ENCODE results near the gene ARFIP1. TPM values are rescaled to one million over a fixed set of nuclear protein-coding genes. Genes with fewer than 3 reads are reported as not detected.
"Not testable (repeated sequence)": the region's sequence is repeated elsewhere in the genome, so short reads cannot be mapped to it uniquely, and the experiment has no call there.

ARFIP1 gene
- total and polyA plus RNA-seq, 8 donors: 9.2 to 20.6 (median 11.3) TPM

DNA sequence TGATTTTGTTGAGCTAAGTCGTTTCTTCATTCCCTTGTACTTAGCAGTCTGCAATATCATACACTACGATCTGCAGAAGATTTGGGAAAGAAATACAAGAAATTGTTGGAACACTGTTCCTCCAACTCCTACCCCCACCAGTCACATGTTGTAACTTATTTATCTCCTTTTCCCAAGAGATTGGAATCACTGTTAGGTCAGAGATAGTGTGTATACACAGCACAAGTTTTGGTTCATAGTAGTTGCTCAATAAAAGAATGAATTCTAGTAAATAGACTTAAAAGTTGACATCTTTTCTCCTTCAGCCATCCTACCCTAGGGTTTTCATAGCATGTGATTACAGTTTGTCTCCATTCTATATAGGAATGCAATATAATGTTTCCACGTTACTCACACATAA is 68.8 kb downstream of the ARFIP1 start:
- no peaks in the 10 kb centered on the region for H3K9me3 ChIP-seq
- H3K36me3 ChIP-seq: no peaks in the 10 kb centered on the region
- FAIRE-seq (no peak), ATAC-seq (no peak), DNase-seq (no peak)
- intact Hi-C loops (cut with DNase I): no loop called here
- H3K27ac ChIP-seq: no peak overlapping the region
- no peaks in the 10 kb centered on the region for H3K4me1 ChIP-seq
- 95% methylated on average over 3 of the region's 3 CpGs for WGBS, 2 donors
- H3K27me3 ChIP-seq: no peaks in the 10 kb centered on the region
- TF ChIP-seq, protein P1, sequence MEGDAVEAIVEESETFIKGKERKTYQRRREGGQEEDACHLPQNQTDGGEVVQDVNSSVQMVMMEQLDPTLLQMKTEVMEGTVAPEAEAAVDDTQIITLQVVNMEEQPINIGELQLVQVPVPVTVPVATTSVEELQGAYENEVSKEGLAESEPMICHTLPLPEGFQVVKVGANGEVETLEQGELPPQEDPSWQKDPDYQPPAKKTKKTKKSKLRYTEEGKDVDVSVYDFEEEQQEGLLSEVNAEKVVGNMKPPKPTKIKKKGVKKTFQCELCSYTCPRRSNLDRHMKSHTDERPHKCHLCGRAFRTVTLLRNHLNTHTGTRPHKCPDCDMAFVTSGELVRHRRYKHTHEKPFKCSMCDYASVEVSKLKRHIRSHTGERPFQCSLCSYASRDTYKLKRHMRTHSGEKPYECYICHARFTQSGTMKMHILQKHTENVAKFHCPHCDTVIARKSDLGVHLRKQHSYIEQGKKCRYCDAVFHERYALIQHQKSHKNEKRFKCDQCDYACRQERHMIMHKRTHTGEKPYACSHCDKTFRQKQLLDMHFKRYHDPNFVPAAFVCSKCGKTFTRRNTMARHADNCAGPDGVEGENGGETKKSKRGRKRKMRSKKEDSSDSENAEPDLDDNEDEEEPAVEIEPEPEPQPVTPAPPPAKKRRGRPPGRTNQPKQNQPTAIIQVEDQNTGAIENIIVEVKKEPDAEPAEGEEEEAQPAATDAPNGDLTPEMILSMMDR (IDR thresholded peaks at IDR 0.05): no peak
- no peak overlapping the region for H3K4me3 ChIP-seq

DNA sequence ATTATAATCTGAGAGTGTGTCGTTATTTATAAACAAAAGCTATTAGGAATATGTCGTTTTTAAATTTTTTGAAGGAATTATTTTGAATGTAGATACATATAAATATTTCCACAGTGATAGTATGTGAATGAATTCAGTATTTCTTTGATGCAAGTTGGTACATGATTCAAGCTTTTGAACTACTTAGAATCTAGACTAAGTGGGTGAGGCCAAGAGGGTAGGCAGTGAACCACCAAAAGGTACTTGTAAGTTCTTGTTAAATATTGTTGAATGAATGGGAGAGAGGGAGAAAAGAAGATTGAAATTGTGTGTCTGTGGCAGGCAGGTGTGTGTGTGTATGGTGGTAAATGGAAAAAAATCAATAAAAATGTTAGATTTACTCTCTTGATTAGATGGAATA is 69.6 kb downstream of the ARFIP1 start:
- no peaks in the 10 kb centered on the region for H3K4me1 ChIP-seq
- intact Hi-C loops (cut with DNase I): no loop called here
- DNase-seq (no peak), ATAC-seq (no peak), FAIRE-seq (no peak)
- WGBS, 2 donors: 91 to 95% methylated on average over 2 of the region's 2 CpGs
- no peaks in the 10 kb centered on the region for H3K36me3 ChIP-seq
- H3K27ac ChIP-seq: no peak overlapping the region
- no peaks in the 10 kb centered on the region for H3K9me3 ChIP-seq
- TF ChIP-seq, protein P1 (IDR thresholded peaks at IDR 0.05): no peak
- H3K27me3 ChIP-seq: no peaks in the 10 kb centered on the region
- H3K4me3 ChIP-seq: no peak overlapping the region

DNA sequence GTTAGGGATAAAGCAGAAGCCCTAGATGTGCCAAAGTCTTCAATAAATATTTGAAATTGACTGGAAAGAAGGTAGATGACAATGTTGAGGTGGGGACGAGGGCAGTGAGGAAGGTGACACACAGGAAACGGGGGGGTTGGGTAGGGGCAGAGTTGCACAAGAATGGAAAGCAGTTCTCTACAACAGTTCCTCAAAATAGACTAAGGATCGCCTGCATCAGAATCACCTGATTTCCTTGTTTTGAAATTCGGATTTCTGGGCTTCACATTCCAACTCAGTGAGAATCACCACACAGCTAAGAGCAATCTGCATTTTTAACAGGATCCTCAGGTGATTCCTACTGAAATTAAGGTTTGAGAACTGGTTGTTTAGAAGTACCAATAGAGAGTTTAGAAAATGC is 70.6 kb downstream of the ARFIP1 start:
- TF ChIP-seq, protein P1 (IDR thresholded peaks at IDR 0.05): no peak
- no peaks in the 10 kb centered on the region for H3K36me3 ChIP-seq
- H3K27me3 ChIP-seq: no peaks in the 10 kb centered on the region
- H3K4me1 ChIP-seq: no peaks in the 10 kb centered on the region
- FAIRE-seq (no peak), ATAC-seq (peak in 2 of 4 donors; percentile 65 to 66), DNase-seq (no peak)
- no peaks in the 10 kb centered on the region for H3K9me3 ChIP-seq
- H3K27ac ChIP-seq: no peak overlapping the region
- intact Hi-C loops (cut with DNase I): no loop called here
- 68 to 76% methylated on average over 4 of the region's 4 CpGs for WGBS, 2 donors
- no peak overlapping the region for H3K4me3 ChIP-seq

GRCh38 chr4:152851226-152851625 is 71.5 kb downstream of the ARFIP1 start:
- Histone ChIP-seq H3K27ac (no peak overlapping the region), H3K4me3 (no peak overlapping the region), H3K4me1 (no peaks in the 10 kb centered on the region), H3K9me3 (no peaks in the 10 kb centered on the region), H3K27me3 (no peaks in the 10 kb centered on the region), H3K36me3 (no peaks in the 10 kb centered on the region)
- 71 to 78% methylated on average over 1 of the region's 1 CpG for WGBS, 2 donors
- FAIRE-seq (no peak), DNase-seq (no peak), ATAC-seq (no peak)
- TF ChIP-seq, protein P1 (IDR thresholded peaks at IDR 0.05): no peak
- intact Hi-C loops (cut with DNase I): no loop called here

DNA sequence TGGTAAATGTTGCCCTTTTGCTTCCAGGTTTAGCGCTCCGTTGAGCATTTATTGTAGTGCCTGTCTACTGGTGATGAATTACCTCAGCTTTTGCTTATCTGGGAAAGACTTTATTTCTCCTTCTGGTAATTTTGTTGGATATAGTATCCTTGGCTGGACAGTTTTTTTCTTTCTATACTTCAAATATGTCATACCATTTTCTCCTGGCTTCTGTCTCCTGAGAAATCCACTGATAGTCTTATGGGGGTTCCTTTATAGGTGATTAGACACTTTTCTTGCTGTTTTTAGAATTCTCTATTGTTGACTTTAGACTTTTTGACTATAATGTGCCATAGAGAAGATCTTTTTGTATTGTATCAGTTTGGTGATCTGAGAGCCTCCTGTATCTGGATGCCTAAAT is 73.5 kb downstream of the ARFIP1 start:
- WGBS, 2 donors: 92 to 96% methylated on average over 2 of the region's 2 CpGs
- intact Hi-C loops (cut with DNase I): no loop called here
- Histone ChIP-seq H3K27ac (no peak overlapping the region), H3K9me3 (no peaks in the 10 kb centered on the region), H3K36me3 (no peaks in the 10 kb centered on the region), H3K27me3 (no peaks in the 10 kb centered on the region), H3K4me1 (no peaks in the 10 kb centered on the region), H3K4me3 (no peak overlapping the region)
- DNase-seq (no peak), FAIRE-seq (no peak), ATAC-seq (no peak)
- TF ChIP-seq, protein P1 (IDR thresholded peaks at IDR 0.05): no peak

DNA sequence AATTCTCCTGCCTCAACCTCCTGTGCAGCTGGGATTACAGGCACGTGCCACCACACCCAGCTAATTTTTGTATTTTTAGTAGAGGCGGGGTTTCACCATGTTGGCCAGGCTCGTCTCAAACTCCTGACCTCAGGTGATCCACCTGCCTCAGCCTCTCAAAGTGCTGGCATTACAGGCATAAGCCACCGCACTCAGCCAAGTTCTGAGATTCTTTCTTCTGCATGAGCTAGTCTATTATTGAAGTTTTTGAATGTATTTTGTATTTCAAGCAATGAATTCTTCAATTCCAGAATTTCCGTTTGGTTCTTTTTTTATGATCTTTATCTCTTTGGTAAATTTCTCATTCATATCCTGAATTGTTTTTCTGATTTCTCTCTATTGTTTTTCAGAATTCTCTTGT is 74.3 kb downstream of the ARFIP1 start:
- DNase-seq; H3K4me3 ChIP-seq; H3K27me3 ChIP-seq; ATAC-seq; intact Hi-C loops (cut with DNase I); FAIRE-seq; H3K9me3 ChIP-seq; H3K27ac ChIP-seq; H3K4me1 ChIP-seq; H3K36me3 ChIP-seq: not testable (repeated sequence)
- WGBS, 2 donors: 95 to 96% methylated on average over 5 of the region's 5 CpGs
